Retinal pigment epithelial cell (primary cell): ENCODE data around the gene ANXA3.

Experiments used
- DNase-seq: peaks from one replicate; pipeline ENCODE4 v3.0.0-alpha.2; 2010; ENCODE audit warnings: low read depth
- H3K4me3 ChIP-seq: 2 replicates; pipeline ENCODE4 v1.5.1; 2011; ENCODE audit warnings: mild to moderate bottlenecking, low read length, control low read depth, moderate library complexity
- TF ChIP-seq, protein P1 (sequence below): conservative IDR thresholded peaks from 2 replicates; pipeline ENCODE4 v1.5.1; 2011; ENCODE audit warnings: low read depth, low read length, control low read depth, inconsistent platforms

The ANXA3 gene

GRCh38 chr4:78527555-78527954 is 24.0 kb upstream of the ANXA3 start:
- H3K4me3 ChIP-seq = no peak overlapping the region
- no peak for DNase-seq
- TF ChIP-seq, protein P1, sequence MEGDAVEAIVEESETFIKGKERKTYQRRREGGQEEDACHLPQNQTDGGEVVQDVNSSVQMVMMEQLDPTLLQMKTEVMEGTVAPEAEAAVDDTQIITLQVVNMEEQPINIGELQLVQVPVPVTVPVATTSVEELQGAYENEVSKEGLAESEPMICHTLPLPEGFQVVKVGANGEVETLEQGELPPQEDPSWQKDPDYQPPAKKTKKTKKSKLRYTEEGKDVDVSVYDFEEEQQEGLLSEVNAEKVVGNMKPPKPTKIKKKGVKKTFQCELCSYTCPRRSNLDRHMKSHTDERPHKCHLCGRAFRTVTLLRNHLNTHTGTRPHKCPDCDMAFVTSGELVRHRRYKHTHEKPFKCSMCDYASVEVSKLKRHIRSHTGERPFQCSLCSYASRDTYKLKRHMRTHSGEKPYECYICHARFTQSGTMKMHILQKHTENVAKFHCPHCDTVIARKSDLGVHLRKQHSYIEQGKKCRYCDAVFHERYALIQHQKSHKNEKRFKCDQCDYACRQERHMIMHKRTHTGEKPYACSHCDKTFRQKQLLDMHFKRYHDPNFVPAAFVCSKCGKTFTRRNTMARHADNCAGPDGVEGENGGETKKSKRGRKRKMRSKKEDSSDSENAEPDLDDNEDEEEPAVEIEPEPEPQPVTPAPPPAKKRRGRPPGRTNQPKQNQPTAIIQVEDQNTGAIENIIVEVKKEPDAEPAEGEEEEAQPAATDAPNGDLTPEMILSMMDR = no peak

DNA sequence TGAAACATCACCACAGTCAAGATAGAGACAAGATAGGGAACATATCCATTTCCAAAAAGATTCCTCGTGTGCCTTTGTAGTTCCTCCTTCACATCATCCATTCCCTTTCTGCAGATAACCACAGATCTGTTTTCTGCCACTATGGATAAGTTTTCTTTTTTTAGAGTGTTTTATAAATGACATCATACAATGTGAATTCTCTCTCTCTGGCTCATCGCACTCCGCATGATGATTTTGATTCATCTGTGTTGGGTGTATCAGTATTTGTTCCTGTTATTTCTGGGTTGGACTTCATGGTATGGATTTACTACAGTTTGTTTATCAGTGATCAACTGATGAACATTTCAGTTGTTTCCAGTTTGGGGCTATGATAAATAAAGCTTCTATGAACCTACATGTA is 23.2 kb upstream of the ANXA3 start:
- no peak overlapping the region for H3K4me3 ChIP-seq
- TF ChIP-seq, protein P1 = no peak
- no peak for DNase-seq

DNA sequence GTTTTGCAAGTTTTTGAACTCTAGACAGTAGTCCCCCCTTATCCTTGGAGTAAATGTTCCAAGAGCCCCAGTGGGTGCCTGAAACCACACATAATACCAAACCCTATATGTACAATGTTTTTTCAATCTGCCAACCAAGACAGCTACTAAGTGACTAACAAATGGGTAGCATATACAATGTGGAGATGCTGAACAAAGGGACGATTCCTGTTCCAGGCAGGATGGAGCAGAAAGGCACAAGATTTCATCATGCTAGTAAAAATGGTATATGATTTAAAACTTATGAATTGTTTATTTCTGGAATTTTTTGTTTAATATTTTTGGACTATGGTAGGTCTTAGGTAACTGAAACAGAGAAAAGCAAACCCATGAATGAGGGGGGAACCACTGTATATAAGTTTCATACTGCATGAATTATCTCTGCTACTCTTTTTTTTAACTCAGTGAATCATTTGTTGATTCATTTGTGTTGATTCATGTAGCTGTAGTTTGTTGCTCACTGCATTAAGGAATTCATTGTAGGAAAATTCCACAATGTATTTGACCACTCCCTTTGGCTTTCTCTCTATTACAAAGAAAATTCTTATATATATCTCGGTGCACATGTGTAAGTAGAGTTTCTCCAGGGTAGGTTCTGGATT is 21.9 kb upstream of the ANXA3 start:
- H3K4me3 ChIP-seq = no peak overlapping the region
- TF ChIP-seq, protein P1 = no peak
- DNase-seq = no peak

- TF ChIP-seq, protein P1 = no peak
- no peak for DNase-seq
- H3K4me3 ChIP-seq = no peak overlapping the region
Observed at GRCh38 chr4:78532046-78532445, 19.5 kb upstream of the ANXA3 start.

- DNase-seq = no peak
- TF ChIP-seq, protein P1 = no peak
- H3K4me3 ChIP-seq = no peak overlapping the region
Observed at GRCh38 chr4:78533854-78534253, 17.7 kb upstream of the ANXA3 start.

GRCh38 chr4:78534286-78534955 is 17.1 kb upstream of the ANXA3 start:
- TF ChIP-seq, protein P1 = no peak
- peak; percentile 79 for DNase-seq
- no peak overlapping the region for H3K4me3 ChIP-seq

GRCh38 chr4:78542373-78542772 is 9.2 kb upstream of the ANXA3 start:
- TF ChIP-seq, protein P1 = no peak
- no peak for DNase-seq
- H3K4me3 ChIP-seq = no peak overlapping the region
